K562 (cell line): ENCODE measurements around the gene DNAL4. TPM values are rescaled to one million over a fixed set of nuclear protein-coding genes. Genes with fewer than 3 reads are reported as not detected.

Experiments
- CREM ChIP-seq: IDR thresholded peaks from 2 replicates; pipeline ENCODE4 v1.6.1; 2014; ENCODE audit warnings: antibody characterized with exemption, low read depth
- FOXJ2 ChIP-seq: fragments of 200-800 bp; sonication (Bioruptor generic); IDR thresholded peaks from 2 replicates; pipeline ENCODE4 v1.6.1; 2016; ENCODE audit warnings: missing genetic modification characterization, missing compliant biosample characterization
- HINFP ChIP-seq: fragments of 450-650 bp; conservative IDR thresholded peaks from 2 replicates; pipeline ENCODE4 v1.6.1; 2016; ENCODE audit warnings: missing genetic modification characterization, low read depth, mild to moderate bottlenecking, control low read depth, missing compliant biosample characterization
- HIVEP1 ChIP-seq: fragments of 250-450 bp; sonication (Bioruptor Pico); IDR thresholded peaks from 2 replicates; pipeline ENCODE4 v1.4.0; 2020; ENCODE audit warnings: mild to moderate bottlenecking
- HNRNPLL ChIP-seq: fragments of 200-400 bp; formaldehyde crosslinking; IDR thresholded peaks from 2 replicates; pipeline ENCODE4 v1.6.1; 2017; ENCODE audit warnings: low read length, low read depth, mild to moderate bottlenecking; ENCODE audit not compliant: poor library complexity, severe bottlenecking
- KDM1A ChIP-seq, 2 experiments: fragments of 450-650 bp; IDR thresholded peaks; 2 replicates each; pipeline ENCODE4 v1.6.1; 2016; ENCODE audit warnings: mild to moderate bottlenecking in 2 of 2
- L3MBTL2 ChIP-seq: fragments of 450-650 bp; IDR thresholded peaks from 2 replicates; pipeline ENCODE4 v1.6.1; 2016; ENCODE audit warnings: mild to moderate bottlenecking, moderate library complexity
- MYC ChIP-seq, 2 experiments: fragments of 250-450 bp in 1 of 2; sonication (Bioruptor Pico) in 1 of 2; IDR thresholded peaks; 2 replicates each; pipeline versions ENCODE4 v1.5.1 to v1.6.1; 2012 to 2021; ENCODE audit warnings: low read depth in 2 of 2, borderline replicate concordance in 1 of 2, improper control_type of control experiment in 1 of 2, low read length in 1 of 2, mild to moderate bottlenecking in 1 of 2, moderate library complexity in 1 of 2
- NFIX ChIP-seq: fragments of 250-450 bp; sonication (Bioruptor Pico); IDR thresholded peaks from 2 replicates; pipeline ENCODE4 v1.4.0; 2020; ENCODE audit warnings: low read depth, mild to moderate bottlenecking, moderate library complexity
- NRF1 ChIP-seq, 2 experiments: fragments of 450-650 bp; IDR thresholded peaks in 1 of 2; conservative IDR thresholded peaks in 1 of 2; 2 replicates each; pipeline ENCODE4 v1.6.1; 2014; ENCODE audit warnings: mild to moderate bottlenecking in 2 of 2
- RFX5 ChIP-seq: IDR thresholded peaks from 2 replicates; pipeline ENCODE4 v1.6.1; 2011; ENCODE audit warnings: low read depth, mild to moderate bottlenecking, improper control_type of control experiment, low read length
- SLC30A9 ChIP-seq: fragments of 250-450 bp; sonication (Bioruptor Pico); IDR thresholded peaks from 2 replicates; pipeline ENCODE4 v1.8.0; 2022; ENCODE audit warnings: mild to moderate bottlenecking, moderate library complexity
- SMARCB1 ChIP-seq: IDR thresholded peaks from 2 replicates; pipeline ENCODE4 v1.6.1; 2011; ENCODE audit warnings: improper control_type of control experiment, low read depth; ENCODE audit not compliant: insufficient read length
- TAF7 ChIP-seq: fragments of 450-650 bp; IDR thresholded peaks from 2 replicates; pipeline ENCODE4 v1.6.1; 2016; ENCODE audit warnings: missing genetic modification characterization, missing compliant biosample characterization
- YBX1 ChIP-seq: fragments of 450-650 bp; IDR thresholded peaks from 2 replicates; pipeline ENCODE4 v1.7.1; 2016; ENCODE audit warnings: mild to moderate bottlenecking
- ZBTB12 ChIP-seq: fragments of 250-450 bp; sonication (Bioruptor Pico); IDR thresholded peaks from 2 replicates; pipeline ENCODE4 v1.4.0; 2020
- ZC3H4 ChIP-seq: sonication (generic); formaldehyde crosslinking; IDR thresholded peaks from 2 replicates; pipeline ENCODE4 v1.9.0; 2021; ENCODE audit warnings: missing genetic modification reagents, borderline replicate concordance
- ZNF184 ChIP-seq: sonication (generic); formaldehyde crosslinking; IDR thresholded peaks from 2 replicates; pipeline ENCODE4 v1.5.0; 2020; ENCODE audit warnings: missing genetic modification reagents
- ZNF717 ChIP-seq: fragments of 250-450 bp; sonication (Bioruptor Pico); IDR thresholded peaks from 2 replicates; pipeline ENCODE4 v1.5.0; 2021
- ZNF780A ChIP-seq: fragments of 250-450 bp; sonication (Bioruptor Pico); IDR thresholded peaks from 2 replicates; pipeline ENCODE4 v1.5.0; 2021; ENCODE audit warnings: mild to moderate bottlenecking
- ZSCAN29 ChIP-seq: fragments of 450-650 bp; IDR thresholded peaks from 2 replicates; pipeline ENCODE4 v1.6.1; 2017
- polyA plus RNA-seq, 8 experiments: library from polyadenylated mRNA; depleted of rRNA in 4 of 8; stranded (reverse) in 5 of 8; unstranded in 3 of 8; fragments of >200 nt; fragmentation: Nextera tagmentation in 2 of 8; fragmentation: Illumina TruSeq in 1 of 8; extraction: Ambion mirVana in 2 of 8; extraction: Trizol in 1 of 8; gene quantifications; 2 replicates each; pipeline versions ENCODE4 v1.2.1 to v1.2.3, GENCODE V29; 2011 to 2014; ENCODE audit warnings: inconsistent platforms in 1 of 8, missing spikeins in 1 of 8
- total RNA-seq, 7 experiments: library from RNA; depleted of rRNA in 6 of 7; stranded (reverse); fragments of >200 nt in 6 of 7; fragmentation: Illumina TruSeq in 2 of 7; extraction: Trizol in 2 of 7; gene quantifications; 2 replicates each; pipeline versions ENCODE4 v1.2.1 to v1.2.3, GENCODE V29; 2011 to 2021; ENCODE audit warnings: low replicate concordance in 1 of 7
- TF ChIP-seq, protein P1 (sequence below): sonication (generic); formaldehyde crosslinking; IDR thresholded peaks from 2 replicates; pipeline ENCODE4 v1.8.0; 2022; ENCODE audit warnings: mild to moderate bottlenecking, low read depth, missing genetic modification reagents
- TF ChIP-seq, protein P2 (sequence below): conservative IDR thresholded peaks from 2 replicates; pipeline ENCODE4 v1.6.1; 2011; ENCODE audit warnings: low read depth, mild to moderate bottlenecking, low read length; ENCODE audit not compliant: control insufficient read depth
- TF ChIP-seq, protein P3 (sequence below): fragments of 450-650 bp; IDR thresholded peaks from 2 replicates; pipeline ENCODE4 v1.6.1; 2017; ENCODE audit warnings: mild to moderate bottlenecking, moderate library complexity

The DNAL4 gene
- total and polyA plus RNA-seq, 9 of the 15 experiments (the other 6 are each of a cell fraction or from before 2014, with no cell fraction given), result 0.20 to 9.4 (median 5.2) TPM

DNA sequence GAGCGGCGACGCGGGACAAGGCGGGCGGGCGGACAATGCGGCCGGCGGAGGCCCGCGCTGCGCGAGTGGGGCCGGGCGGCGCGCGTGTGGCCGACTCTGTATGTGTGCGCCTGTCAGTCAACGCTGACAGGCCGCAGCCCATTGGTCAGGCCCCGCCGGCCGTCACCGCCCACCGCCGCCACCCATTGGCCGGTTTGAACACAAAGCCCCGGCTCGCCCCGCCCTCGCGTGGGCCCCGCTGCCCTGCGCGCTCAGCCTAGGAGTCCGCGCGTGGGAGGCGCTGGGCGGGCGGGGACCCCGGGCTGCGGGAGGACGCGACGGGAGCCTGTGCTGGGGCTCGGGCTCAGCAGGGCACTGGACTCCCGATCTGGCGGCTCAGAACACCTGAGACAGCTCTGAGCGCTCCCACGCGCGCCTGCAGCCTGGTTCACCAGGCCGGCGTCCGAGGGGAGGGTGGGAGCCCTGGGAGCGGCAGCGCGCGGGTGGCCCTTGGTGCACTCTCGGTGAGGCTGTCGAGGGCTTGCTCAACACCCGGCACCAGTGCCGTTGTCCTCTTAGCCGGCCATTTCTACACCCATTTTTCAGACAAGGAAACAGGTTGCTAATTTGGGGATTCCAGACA, 37.9 kb downstream of the DNAL4 start, which contains the start of gene SUN2 (continued):
- TF ChIP-seq, protein P1, sequence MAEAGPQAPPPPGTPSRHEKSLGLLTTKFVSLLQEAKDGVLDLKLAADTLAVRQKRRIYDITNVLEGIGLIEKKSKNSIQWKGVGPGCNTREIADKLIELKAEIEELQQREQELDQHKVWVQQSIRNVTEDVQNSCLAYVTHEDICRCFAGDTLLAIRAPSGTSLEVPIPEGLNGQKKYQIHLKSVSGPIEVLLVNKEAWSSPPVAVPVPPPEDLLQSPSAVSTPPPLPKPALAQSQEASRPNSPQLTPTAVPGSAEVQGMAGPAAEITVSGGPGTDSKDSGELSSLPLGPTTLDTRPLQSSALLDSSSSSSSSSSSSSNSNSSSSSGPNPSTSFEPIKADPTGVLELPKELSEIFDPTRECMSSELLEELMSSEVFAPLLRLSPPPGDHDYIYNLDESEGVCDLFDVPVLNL (CRISPR knock-in tag), result no peak
- TF ChIP-seq ZNF717 (CRISPR knock-in tag), result no peak
- TF ChIP-seq ZC3H4 (CRISPR knock-in tag), result no peak
- TF ChIP-seq, protein P2, sequence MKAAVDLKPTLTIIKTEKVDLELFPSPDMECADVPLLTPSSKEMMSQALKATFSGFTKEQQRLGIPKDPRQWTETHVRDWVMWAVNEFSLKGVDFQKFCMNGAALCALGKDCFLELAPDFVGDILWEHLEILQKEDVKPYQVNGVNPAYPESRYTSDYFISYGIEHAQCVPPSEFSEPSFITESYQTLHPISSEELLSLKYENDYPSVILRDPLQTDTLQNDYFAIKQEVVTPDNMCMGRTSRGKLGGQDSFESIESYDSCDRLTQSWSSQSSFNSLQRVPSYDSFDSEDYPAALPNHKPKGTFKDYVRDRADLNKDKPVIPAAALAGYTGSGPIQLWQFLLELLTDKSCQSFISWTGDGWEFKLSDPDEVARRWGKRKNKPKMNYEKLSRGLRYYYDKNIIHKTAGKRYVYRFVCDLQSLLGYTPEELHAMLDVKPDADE, result peak; percentile 55
- peak; percentile 31; the same call in 1 of the 2 replicates for TF ChIP-seq MYC (IDR thresholded peaks at IDR 0.05; ENCODE audit: low read depth, low read length)
- TF ChIP-seq MYC (CRISPR knock-in tag; IDR thresholded peaks at IDR 0.05; ENCODE audit: borderline replicate concordance, low read depth), result no peak
- TF ChIP-seq HINFP (tag), result peak; percentile 88
- TF ChIP-seq ZBTB12 (CRISPR knock-in tag), result no peak
- TF ChIP-seq, protein P3, sequence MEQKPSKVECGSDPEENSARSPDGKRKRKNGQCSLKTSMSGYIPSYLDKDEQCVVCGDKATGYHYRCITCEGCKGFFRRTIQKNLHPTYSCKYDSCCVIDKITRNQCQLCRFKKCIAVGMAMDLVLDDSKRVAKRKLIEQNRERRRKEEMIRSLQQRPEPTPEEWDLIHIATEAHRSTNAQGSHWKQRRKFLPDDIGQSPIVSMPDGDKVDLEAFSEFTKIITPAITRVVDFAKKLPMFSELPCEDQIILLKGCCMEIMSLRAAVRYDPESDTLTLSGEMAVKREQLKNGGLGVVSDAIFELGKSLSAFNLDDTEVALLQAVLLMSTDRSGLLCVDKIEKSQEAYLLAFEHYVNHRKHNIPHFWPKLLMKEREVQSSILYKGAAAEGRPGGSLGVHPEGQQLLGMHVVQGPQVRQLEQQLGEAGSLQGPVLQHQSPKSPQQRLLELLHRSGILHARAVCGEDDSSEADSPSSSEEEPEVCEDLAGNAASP, result no peak
- TF ChIP-seq SMARCB1, result no peak
- no peak for TF ChIP-seq YBX1
- no peak for TF ChIP-seq HIVEP1
- TF ChIP-seq ZSCAN29, result no peak
- TF ChIP-seq TAF7 (tag), result no peak
- TF ChIP-seq L3MBTL2, result peak; percentile 37
- TF ChIP-seq CREM, result peak; percentile 80
- no peak for TF ChIP-seq ZNF184
- no peak for TF ChIP-seq SLC30A9 (CRISPR knock-in tag)
- peak; percentile 50 to 65; a peak in 3 of 4 replicates for TF ChIP-seq NRF1 (conservative IDR thresholded peaks at IDR 0.05 in 1 of 2, IDR thresholded peaks at IDR 0.05 in 1 of 2)
- no peak for TF ChIP-seq FOXJ2 (tag)
- no peak for TF ChIP-seq RFX5
- no peak for TF ChIP-seq ZNF780A (CRISPR knock-in tag)
- no peak for TF ChIP-seq KDM1A (IDR thresholded peaks at IDR 0.05)
- no peak for TF ChIP-seq NFIX
- no peak for TF ChIP-seq HNRNPLL
